HG02798 (cell line): ENCODE results near the gene PDE11A.
A peak's percentile ranks its signal among the peaks of the same experiment; 100 is the strongest.

ENCODE experiments used
- ATAC-seq: cut with Tn5 transposase; IDR thresholded peaks from one replicate; pipeline ENCODE4 v1.9.1; 2021; ENCODE audit warnings: mild to moderate bottlenecking; ENCODE audit not compliant: unreplicated experiment, poor library complexity

The PDE11A gene

GRCh38 chr2:177783091-177783490, 289.5 kb downstream of the PDE11A start:
- ATAC-seq = no peak

GRCh38 chr2:177782613-177783012, 290.0 kb downstream of the PDE11A start:
- no peak for ATAC-seq

GRCh38 chr2:177778472-177778871, 294.1 kb downstream of the PDE11A start:
- ATAC-seq = no peak

- no peak for ATAC-seq
Measured at GRCh38 chr2:177772529-177772928, 300.0 kb downstream of the PDE11A start.

GRCh38 chr2:177771191-177771590, 301.4 kb downstream of the PDE11A start:
- ATAC-seq = no peak

- no peak for ATAC-seq
Measured at GRCh38 chr2:177767768-177768167, 304.8 kb downstream of the PDE11A start.

GRCh38 chr2:177765698-177766097, 306.9 kb downstream of the PDE11A start:
- ATAC-seq = no peak

- ATAC-seq = peak; percentile 97
Measured at GRCh38 chr2:177763531-177764265, 308.9 kb downstream of the PDE11A start.

GRCh38 chr2:177759443-177759842, 313.1 kb downstream of the PDE11A start:
- ATAC-seq = no peak

- ATAC-seq = no peak
Measured at GRCh38 chr2:177758591-177759371, 313.8 kb downstream of the PDE11A start.

GRCh38 chr2:177756336-177756735, 316.2 kb downstream of the PDE11A start:
- ATAC-seq = no peak

GRCh38 chr2:177754492-177754873, 318.1 kb downstream of the PDE11A start:
- no peak for ATAC-seq

- ATAC-seq = no peak
Measured at GRCh38 chr2:177753682-177754491, 318.7 kb downstream of the PDE11A start.

- no peak for ATAC-seq
Measured at GRCh38 chr2:177748360-177748759, 324.2 kb downstream of the PDE11A start.

- ATAC-seq = no peak
Measured at GRCh38 chr2:177747384-177747783, 325.2 kb downstream of the PDE11A start.

- no peak for ATAC-seq
Measured at GRCh38 chr2:177746358-177746757, 326.2 kb downstream of the PDE11A start.

GRCh38 chr2:177745531-177745930, 327.0 kb downstream of the PDE11A start:
- ATAC-seq = no peak

GRCh38 chr2:177742851-177743250, 329.7 kb downstream of the PDE11A start:
- ATAC-seq = no peak

- no peak for ATAC-seq
Measured at GRCh38 chr2:177741866-177742265, 330.7 kb downstream of the PDE11A start.

- ATAC-seq = no peak
Measured at GRCh38 chr2:177740700-177741099, 331.9 kb downstream of the PDE11A start.
